Activated CD4-positive, alpha-beta T cell treated with anti-CD3 and anti-CD28 coated beads, Interleukin-2, Interleukin-6, amounts not matched to agents 100 ng/mL and 50 ng/mL, durations not matched to agents 16 hours and 8 hours (primary cell): ENCODE results near the gene CASQ2.
"Not testable (repeated sequence)": the region's sequence is repeated elsewhere in the genome, so short reads cannot be mapped to it uniquely, and the experiment has no call there.

Source experiments
- DNase-seq: peaks from one replicate; pipeline ENCODE4 v3.0.0-alpha.2; 2020

CASQ2 gene

GRCh38 chr1:115779075-115779474 is 10.6 kb upstream of the CASQ2 start:
- DNase-seq: not testable (repeated sequence)

- DNase-seq: peak; percentile 57
These were observed 3.4 kb upstream of the CASQ2 start for GRCh38 chr1:115771847-115772457.

- no peak for DNase-seq
These were observed 2.8 kb upstream of the CASQ2 start for GRCh38 chr1:115771094-115771846.

- no peak for DNase-seq
These were observed 1.1 kb downstream of the CASQ2 start for GRCh38 chr1:115767403-115767802.

GRCh38 chr1:115765091-115765490 is 3.4 kb downstream of the CASQ2 start:
- no peak for DNase-seq

- DNase-seq: no peak
These were observed 4.0 kb downstream of the CASQ2 start for GRCh38 chr1:115764541-115764940.

GRCh38 chr1:115762779-115763178 is 5.7 kb downstream of the CASQ2 start:
- DNase-seq: no peak

GRCh38 chr1:115761601-115762302 is 6.8 kb downstream of the CASQ2 start:
- DNase-seq: no peak

GRCh38 chr1:115757856-115758255 is 10.7 kb downstream of the CASQ2 start:
- DNase-seq: no peak

- DNase-seq: no peak
These were observed 11.2 kb downstream of the CASQ2 start for GRCh38 chr1:115757326-115757725.

GRCh38 chr1:115755456-115756370 is 12.8 kb downstream of the CASQ2 start:
- DNase-seq: no peak

- DNase-seq: no peak
These were observed 14.7 kb downstream of the CASQ2 start for GRCh38 chr1:115753830-115754229.

GRCh38 chr1:115753361-115753760 is 15.2 kb downstream of the CASQ2 start:
- DNase-seq: no peak

- DNase-seq: no peak
These were observed 19.9 kb downstream of the CASQ2 start for GRCh38 chr1:115748401-115749150.

- no peak for DNase-seq
These were observed 22.4 kb downstream of the CASQ2 start for GRCh38 chr1:115746021-115746690.

GRCh38 chr1:115744646-115745275 is 23.8 kb downstream of the CASQ2 start:
- DNase-seq: no peak

GRCh38 chr1:115740811-115741210 is 27.7 kb downstream of the CASQ2 start:
- DNase-seq: no peak

GRCh38 chr1:115732316-115732715 is 36.2 kb downstream of the CASQ2 start:
- DNase-seq: no peak

- no peak for DNase-seq
These were observed 38.8 kb downstream of the CASQ2 start for GRCh38 chr1:115729756-115730155.

GRCh38 chr1:115728341-115728740 is 40.2 kb downstream of the CASQ2 start:
- no peak for DNase-seq

GRCh38 chr1:115727706-115728249 is 40.7 kb downstream of the CASQ2 start:
- no peak for DNase-seq
